RKO (cell line): ENCODE measurements around the gene TLX1.

Source experiments
- DNase-seq: peaks from one replicate; pipeline ENCODE4 v3.0.0-alpha.2; 2016; ENCODE audit warnings: low spot score

TLX1 gene

GRCh38 chr10:101112799-101113594, 18.1 kb upstream of the TLX1 start:
- no peak for DNase-seq

- no peak for DNase-seq
These were observed 17.2 kb upstream of the TLX1 start for GRCh38 chr10:101113890-101114403.

GRCh38 chr10:101114646-101115045, 16.5 kb upstream of the TLX1 start:
- DNase-seq = no peak

GRCh38 chr10:101116754-101117153, 14.3 kb upstream of the TLX1 start:
- no peak for DNase-seq

GRCh38 chr10:101118031-101118430, 13.1 kb upstream of the TLX1 start:
- no peak for DNase-seq

GRCh38 chr10:101120520-101120883, 10.6 kb upstream of the TLX1 start:
- DNase-seq = no peak

- DNase-seq = no peak
These were observed 10.0 kb upstream of the TLX1 start for GRCh38 chr10:101120884-101121653.

- no peak for DNase-seq
These were observed 9.5 kb upstream of the TLX1 start for GRCh38 chr10:101121654-101122031.

- DNase-seq = no peak
These were observed 8.6 kb upstream of the TLX1 start for GRCh38 chr10:101122270-101123084.

GRCh38 chr10:101123085-101123814, 7.8 kb upstream of the TLX1 start:
- no peak for DNase-seq

GRCh38 chr10:101123815-101124617, 7.1 kb upstream of the TLX1 start:
- no peak for DNase-seq

- DNase-seq = no peak
These were observed 6.2 kb upstream of the TLX1 start for GRCh38 chr10:101124933-101125332.

GRCh38 chr10:101126684-101127628, 4.1 kb upstream of the TLX1 start:
- no peak for DNase-seq

- no peak for DNase-seq
These were observed 959 bp upstream of the TLX1 start for GRCh38 chr10:101130141-101130540.

GRCh38 chr10:101131962-101132635, 999 bp downstream of the TLX1 start:
- no peak for DNase-seq

GRCh38 chr10:101132636-101133473, 1.8 kb downstream of the TLX1 start:
- no peak for DNase-seq

- no peak for DNase-seq
These were observed 2.6 kb downstream of the TLX1 start for GRCh38 chr10:101133489-101134298.
